Fibroblast of lung (primary cell): Measurements from ENCODE around the gene GAL3ST2.

Experiments
- EZH2 ChIP-seq: IDR thresholded peaks from 2 replicates; pipeline ENCODE4 v1.5.1; 2012; ENCODE audit warnings: low read length, control low read depth, mild to moderate bottlenecking; ENCODE audit errors: missing control alignments
- TF ChIP-seq, protein P1 (sequence below), 2 donors: IDR thresholded peaks in 1 of 2; conservative IDR thresholded peaks in 1 of 2; 1 replicate in 1 of 2; 2 replicates in 1 of 2; pipeline ENCODE4 v1.5.1; 2011 to 2012; ENCODE audit warnings: low read length in 2 of 2, control low read depth in 1 of 2, inconsistent platforms in 1 of 2, low read depth in 1 of 2, mild to moderate bottlenecking in 1 of 2

DNA sequence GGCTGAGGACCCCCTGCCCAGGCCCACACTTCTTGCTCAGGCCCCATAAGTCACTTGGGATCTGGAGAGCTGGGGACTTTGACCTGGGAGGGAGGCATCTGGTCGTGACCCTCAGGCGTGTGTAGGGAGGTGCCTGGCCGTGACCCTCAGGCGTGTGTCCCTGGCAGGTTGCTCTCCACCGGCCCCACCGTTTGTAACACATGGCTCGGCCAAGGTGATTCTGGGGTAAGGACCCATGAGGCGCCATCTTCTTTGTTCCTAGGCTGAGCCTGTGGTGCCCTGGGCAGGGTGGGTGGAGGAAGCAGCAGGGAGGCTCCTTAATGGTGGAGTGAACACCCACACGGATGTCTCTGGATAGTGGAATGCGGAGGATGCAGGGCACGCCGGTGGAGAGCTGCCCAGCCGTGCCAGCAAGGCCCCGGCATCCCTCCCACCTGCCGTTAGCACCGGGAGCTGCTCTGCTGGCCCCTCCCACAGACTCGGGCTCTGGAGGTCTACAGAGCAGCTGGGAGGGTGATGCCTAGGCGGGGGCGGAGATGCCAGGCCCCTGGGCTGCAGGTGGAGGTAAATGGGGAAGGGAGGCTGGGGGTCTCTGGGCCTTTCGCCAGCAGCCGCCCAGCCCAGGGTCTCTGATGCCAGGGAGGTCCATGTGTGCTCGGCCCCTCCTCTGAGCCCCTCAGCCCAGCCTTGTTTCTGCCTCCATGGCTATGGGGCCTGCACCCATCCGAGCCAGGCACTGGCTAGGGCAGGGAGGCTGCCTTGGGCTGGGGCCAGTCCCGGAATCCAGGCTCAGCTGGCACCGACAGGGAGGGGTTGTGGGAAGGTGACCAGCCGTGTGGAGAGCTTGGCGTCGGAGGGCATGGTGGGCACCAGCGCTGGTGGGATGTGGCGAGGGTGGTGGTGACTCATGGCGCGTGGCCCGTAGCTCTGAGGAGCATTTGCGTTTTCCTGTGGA lies 1.1 kb upstream of the GAL3ST2 start:
- no peak for TF ChIP-seq EZH2
- TF ChIP-seq, protein P1, sequence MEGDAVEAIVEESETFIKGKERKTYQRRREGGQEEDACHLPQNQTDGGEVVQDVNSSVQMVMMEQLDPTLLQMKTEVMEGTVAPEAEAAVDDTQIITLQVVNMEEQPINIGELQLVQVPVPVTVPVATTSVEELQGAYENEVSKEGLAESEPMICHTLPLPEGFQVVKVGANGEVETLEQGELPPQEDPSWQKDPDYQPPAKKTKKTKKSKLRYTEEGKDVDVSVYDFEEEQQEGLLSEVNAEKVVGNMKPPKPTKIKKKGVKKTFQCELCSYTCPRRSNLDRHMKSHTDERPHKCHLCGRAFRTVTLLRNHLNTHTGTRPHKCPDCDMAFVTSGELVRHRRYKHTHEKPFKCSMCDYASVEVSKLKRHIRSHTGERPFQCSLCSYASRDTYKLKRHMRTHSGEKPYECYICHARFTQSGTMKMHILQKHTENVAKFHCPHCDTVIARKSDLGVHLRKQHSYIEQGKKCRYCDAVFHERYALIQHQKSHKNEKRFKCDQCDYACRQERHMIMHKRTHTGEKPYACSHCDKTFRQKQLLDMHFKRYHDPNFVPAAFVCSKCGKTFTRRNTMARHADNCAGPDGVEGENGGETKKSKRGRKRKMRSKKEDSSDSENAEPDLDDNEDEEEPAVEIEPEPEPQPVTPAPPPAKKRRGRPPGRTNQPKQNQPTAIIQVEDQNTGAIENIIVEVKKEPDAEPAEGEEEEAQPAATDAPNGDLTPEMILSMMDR (conservative IDR thresholded peaks at IDR 0.05 in 1 of 2, IDR thresholded peaks at IDR 0.05 in 1 of 2; ENCODE audit: low read depth in 1 of 2, low read length in 2 of 2), result no peak
